GM21576 (cell line): ENCODE data around the gene OPN4.

Experiments
- ATAC-seq: cut with Tn5 transposase; IDR thresholded peaks from one replicate; pipeline ENCODE4 v1.9.1; 2021; ENCODE audit warnings: mild to moderate bottlenecking, moderate library complexity; ENCODE audit not compliant: unreplicated experiment

OPN4 gene

GRCh38 chr10:86646933-86647332 lies 7.4 kb upstream of the OPN4 start:
- no peak for ATAC-seq

DNA sequence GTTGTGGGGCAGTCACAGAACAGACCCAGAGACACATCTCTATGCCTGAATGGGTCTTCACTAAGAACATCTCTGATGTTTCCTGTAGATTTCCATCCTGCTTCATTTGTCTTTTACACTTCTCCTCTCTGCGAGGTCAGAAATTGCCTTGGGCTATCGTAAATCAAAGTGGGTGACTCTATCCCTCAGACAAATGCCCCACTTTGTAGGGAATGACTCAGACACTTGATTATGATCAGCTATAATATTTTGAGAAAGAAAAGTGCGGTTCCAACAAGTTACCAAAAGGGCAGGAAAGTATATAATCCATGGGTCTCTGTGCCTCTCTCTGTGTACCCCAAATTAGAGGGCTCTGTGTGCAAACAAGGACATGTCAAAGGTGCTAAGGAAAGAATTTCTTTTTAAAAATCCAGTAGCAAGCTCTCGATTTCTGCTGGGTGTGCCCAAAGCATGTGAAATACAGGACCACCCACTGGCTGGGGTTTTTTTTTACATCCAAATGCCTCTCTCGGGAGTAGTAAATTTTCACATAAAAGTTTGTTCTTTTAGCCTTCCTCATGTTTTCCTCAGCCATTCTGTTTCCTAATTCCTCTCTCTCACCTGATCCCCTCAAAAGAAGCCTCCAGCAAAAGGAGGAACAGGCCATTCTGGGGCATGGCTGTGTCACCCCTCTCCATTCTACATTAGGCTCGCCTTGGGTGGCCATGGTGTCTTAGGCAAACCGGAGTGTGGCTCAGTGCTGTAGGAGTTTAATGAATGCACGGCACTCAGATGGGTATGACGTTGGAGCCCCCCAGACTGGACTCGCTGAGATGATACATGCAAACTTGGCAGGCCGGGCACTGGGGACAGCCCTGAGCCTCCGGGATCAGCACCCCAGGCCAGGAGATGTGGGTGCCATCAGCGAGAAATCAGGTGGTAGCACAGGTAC lies 6.3 kb upstream of the OPN4 start:
- ATAC-seq, result no peak

DNA sequence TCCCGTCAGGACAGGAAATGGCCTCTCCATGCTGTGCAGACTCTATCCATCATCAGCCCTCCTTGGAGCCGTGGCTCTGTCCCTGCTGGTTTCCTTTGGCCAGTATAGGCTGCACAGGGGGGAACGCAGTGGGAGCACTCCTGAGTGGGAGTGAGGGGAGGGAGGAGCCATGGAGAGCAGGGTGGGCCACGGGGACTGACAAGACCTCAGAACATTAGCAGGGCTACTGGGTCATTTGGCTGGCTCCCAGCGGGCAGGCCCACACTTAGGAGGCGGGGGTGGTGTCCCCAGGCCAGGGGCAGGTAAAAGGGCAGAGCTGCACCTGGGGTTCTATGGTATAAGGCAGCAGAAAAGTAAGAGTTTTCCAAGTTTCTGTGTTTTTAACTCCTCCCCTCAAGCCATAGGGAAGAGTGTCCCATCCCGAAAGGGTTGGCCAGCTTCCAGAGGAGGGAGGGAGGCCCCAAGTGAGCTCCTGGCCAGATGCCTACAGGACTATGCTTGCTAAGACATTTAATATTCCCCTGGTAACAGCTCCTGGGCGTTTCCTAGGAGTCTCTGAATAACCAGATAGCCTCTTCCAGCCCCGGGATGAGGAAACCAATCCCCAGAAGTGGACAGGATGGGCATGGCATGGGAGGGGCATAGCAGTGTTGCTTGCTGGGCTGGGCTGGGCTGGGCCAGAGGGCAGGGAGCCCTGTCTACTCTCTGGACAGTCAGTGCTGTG lies 5.5 kb upstream of the OPN4 start:
- no peak for ATAC-seq

GRCh38 chr10:86649471-86650150 lies 4.7 kb upstream of the OPN4 start:
- ATAC-seq, result no peak

GRCh38 chr10:86650151-86650550 lies 4.2 kb upstream of the OPN4 start:
- ATAC-seq, result no peak

DNA sequence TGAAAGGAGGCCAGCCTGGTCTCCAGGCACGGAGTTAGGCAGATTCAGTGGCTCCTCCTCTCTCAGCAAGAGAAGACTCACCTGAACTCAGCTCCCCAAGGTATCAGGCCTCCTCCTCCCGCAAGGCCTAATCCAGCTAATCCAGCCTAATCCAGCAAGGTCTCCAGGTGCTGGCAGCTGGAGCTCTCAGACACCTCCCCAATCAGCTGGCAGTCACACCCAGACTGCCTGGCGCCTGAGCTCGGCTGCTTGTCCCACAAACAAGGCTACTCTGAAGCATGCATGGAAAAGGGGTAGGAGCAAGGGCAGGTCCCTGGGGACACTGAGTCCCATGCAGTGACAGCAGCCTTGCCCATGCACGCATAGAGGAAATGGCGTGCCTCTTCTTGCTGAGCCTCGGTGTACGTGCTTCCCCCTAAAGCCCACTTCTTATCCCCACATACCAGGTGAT lies 3.3 kb upstream of the OPN4 start:
- no peak for ATAC-seq

DNA sequence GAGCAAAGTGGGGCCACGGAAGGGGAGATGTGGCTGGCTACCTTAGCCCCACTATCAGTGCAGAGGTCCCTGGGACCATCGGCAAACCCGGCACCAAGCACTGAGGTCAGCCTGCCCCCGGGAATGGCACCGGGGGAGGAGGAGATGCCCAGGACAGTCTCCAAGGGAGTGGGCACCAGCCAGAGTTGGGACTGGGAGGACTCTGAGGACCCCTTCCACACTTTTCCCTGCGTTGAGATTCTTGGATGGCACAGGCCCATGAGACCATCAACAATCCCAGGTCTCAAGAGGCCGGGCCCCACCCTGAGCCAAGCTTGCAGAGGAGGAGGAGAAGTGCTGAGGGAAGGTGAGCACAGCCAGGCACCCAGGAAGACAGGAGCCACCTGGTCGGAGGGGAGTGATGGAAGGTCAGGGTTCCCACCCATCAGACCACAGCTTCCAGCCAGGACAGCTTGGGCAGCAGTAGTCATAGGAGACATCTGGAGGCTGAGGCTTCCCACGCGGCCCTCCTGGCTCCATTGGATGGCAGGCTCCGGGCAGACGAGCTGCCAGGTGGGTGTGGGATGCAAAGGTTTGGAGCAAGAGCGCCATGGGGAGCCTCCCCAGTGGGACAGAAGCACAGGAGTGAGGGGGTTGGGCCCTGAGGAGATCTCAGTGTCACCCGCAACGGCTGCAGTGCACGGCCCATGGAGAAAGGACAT lies 2.6 kb upstream of the OPN4 start:
- no peak for ATAC-seq

DNA sequence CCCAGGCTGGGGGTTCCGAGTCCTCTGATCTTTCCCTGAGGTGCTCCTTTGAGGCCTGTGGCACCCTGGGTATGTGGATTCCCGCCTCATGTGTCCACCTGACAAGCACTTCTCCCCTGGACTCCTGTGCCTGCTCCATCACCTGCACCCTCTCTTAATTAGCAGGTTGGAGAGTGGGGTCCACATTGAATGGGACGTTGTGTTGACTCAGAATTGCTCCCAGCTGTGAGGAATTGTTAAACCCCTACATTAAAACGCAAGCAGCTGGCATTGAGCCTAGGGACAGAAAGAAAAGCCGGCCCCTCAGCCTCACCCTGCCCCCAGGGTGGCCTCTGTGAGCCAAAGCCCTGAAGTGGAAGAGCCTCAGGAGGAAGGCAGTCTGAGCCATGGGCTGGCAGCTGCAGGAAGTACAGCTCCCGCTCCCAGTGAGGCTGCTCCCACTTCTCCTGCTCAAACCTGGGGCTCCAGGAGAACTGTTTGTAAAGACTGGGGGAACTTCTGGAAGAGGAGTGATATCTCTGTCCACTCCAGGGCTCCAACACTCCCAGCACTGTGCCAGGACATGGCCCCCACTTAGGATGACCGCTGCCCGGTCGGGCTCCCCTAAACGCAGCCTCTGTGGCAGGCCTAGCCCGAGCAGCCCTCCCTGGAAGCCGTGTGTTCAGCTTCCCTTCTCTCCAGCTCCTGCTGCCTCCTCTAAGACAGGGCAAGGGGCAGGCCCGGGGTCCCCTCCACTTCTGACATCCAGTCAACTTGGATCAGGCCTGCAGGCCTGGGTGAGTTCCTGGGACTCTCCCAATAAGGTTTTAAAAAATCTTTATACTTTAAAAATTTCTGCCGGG lies 1.8 kb upstream of the OPN4 start:
- no peak for ATAC-seq

DNA sequence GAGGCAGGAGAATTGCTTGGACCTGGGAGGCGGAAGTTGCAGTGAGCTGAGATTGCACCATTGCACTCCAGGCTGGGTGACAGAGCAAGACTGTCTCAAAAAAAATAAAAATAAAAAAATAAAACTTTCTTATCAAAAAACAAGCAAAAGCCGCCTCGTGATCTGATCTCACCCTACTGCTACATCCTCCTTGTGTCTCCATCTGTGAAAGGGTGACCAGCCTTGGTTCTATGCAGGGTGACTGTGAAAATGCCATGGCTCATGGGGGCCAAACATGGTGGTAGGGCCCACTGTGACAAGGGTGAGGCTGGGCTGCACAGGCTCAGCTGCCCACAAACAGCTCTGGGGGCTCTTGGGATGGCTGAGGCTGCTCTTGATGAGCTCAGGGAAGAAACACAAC lies 968 bp upstream of the OPN4 start:
- ATAC-seq, result no peak

GRCh38 chr10:86653987-86654386 lies 360 bp upstream of the OPN4 start:
- ATAC-seq, result no peak

- no peak for ATAC-seq
Observed at GRCh38 chr10:86655173-86655540, 810 bp downstream of the OPN4 start.

DNA sequence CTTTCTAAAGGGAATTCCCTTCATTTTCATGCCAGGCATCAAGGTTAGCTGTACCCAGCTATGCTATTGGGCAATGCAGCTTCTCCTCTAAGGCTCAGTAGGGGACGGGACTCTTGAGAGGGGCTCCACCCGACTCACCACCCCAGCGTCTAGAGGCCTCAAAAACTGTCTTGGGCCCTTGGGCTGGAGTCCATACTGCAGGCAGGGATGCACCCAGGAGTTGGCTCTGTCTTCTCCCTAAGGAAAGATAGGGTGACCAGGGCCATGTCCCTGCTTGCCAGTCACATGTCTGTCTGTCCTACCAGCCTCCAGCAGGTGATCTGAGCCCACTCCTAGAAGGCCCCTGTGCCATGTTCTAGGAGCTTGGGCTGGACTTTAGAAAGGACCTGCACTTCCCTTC lies 1.2 kb downstream of the OPN4 start:
- no peak for ATAC-seq

DNA sequence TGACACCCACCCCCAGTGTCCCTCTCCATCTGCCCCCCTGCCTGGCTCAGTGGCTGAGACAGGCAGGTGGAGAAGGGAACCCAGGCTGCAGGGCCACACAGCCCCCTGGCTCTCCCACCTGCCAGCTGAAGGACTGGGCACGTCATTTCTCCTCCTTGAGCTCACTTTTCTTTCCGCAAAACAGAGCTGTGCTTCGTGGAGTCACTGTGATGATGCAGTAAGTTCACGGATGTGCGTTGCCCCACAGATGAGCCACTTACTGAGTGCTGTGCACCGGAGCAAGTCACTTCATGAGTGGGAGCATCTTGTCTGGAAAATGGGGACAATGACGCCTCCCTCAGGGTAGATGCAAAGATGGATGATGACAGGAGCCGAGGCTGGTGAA lies 2.7 kb downstream of the OPN4 start:
- no peak for ATAC-seq

DNA sequence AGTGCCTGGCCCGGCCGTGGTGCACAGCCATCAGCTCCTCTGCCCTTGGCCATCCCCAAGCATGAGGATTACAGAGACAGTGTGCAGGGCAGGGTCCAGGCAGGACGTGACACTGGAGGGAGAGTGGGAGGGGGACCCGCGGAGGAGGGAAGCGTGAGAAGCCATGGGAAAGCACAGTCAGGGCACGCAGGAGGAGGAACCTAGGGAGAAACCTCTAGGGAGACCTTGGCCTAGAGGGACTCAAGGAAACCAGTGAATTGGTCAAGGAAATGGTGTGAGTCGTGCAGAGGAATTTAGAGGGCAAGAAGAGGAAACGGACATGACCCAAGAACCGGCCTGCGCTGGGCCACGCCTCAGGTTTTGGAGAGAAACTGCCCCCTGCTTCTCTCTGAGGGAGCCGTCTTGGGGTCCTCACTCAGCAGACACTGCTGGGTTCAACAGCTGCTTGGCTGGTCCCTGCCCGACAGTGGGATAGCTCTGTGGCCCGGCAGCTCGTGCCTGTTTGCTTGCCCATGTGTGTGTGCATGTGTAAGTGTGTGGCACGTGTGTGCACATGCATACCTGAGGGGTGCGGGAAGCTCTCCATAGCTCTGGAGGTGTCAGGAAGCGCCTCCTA lies 3.2 kb downstream of the OPN4 start:
- ATAC-seq, result no peak

GRCh38 chr10:86658261-86658741 lies 4.0 kb downstream of the OPN4 start:
- no peak for ATAC-seq

GRCh38 chr10:86658751-86659150 lies 4.4 kb downstream of the OPN4 start:
- no peak for ATAC-seq

- no peak for ATAC-seq
Observed at GRCh38 chr10:86659161-86659691, 4.9 kb downstream of the OPN4 start.

GRCh38 chr10:86659721-86660453 lies 5.5 kb downstream of the OPN4 start:
- no peak for ATAC-seq
